ENCODE data around the gene IFI35.

- TF ChIP-seq, protein P1, sequence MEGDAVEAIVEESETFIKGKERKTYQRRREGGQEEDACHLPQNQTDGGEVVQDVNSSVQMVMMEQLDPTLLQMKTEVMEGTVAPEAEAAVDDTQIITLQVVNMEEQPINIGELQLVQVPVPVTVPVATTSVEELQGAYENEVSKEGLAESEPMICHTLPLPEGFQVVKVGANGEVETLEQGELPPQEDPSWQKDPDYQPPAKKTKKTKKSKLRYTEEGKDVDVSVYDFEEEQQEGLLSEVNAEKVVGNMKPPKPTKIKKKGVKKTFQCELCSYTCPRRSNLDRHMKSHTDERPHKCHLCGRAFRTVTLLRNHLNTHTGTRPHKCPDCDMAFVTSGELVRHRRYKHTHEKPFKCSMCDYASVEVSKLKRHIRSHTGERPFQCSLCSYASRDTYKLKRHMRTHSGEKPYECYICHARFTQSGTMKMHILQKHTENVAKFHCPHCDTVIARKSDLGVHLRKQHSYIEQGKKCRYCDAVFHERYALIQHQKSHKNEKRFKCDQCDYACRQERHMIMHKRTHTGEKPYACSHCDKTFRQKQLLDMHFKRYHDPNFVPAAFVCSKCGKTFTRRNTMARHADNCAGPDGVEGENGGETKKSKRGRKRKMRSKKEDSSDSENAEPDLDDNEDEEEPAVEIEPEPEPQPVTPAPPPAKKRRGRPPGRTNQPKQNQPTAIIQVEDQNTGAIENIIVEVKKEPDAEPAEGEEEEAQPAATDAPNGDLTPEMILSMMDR (IDR thresholded peaks at IDR 0.05): no peak
- no peak for TF ChIP-seq POLR2A (IDR thresholded peaks at IDR 0.05)
These were observed 26.3 kb upstream of the IFI35 start, which contains the start of gene RUNDC1 for GRCh38 chr17:42980274-42980765.
